Measurements from ENCODE around the gene LRCOL1.

- no peak for TF ChIP-seq POLR2A (IDR thresholded peaks at IDR 0.05)
- no peak for TF ChIP-seq CTCF (IDR thresholded peaks at IDR 0.05)
- no peak for TF ChIP-seq POLR2AphosphoS5 (IDR thresholded peaks at IDR 0.05)
These were observed 32.3 kb downstream of the LRCOL1 start for GRCh38 chr12:132578118-132578517.
